ENCODE results near the gene HOXC13.
A peak's percentile ranks its signal among the peaks of the same experiment; 100 is the strongest.

The HOXC13 gene

DNA sequence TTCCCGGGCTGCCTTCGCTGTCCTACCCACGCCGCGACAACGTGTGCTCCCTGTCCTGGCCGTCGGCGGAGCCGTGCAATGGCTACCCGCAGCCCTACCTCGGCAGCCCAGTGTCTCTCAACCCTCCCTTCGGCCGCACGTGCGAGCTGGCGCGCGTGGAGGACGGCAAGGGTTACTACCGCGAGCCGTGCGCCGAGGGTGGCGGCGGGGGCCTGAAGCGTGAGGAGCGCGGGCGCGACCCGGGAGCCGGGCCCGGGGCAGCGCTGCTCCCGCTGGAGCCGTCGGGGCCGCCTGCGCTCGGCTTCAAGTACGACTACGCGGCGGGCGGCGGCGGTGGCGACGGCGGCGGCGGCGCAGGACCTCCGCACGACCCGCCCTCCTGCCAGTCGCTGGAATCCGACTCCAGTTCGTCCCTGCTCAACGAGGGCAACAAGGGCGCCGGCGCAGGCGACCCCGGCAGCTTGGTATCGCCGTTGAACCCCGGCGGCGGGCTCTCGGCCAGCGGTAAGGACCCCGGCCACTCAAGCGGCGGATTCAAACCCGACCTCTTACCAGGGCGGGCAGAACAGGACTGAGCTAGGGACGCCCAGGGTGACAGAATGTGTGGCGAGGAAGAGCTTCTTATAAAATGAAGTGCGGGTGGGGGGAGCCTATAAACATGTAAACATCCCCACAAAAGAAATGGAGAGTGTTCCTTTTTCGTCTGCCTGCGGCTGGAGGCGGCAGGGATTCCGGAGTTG is 16.6 kb downstream of the HOXC13 start:
- no peak overlapping the region for H3K14ac ChIP-seq (ENCODE audit: low read length)
- H2BK12ac ChIP-seq (ENCODE audit: low read length) = no peak overlapping the region
- peaks cover 3% of the 10 kb centered on the region for H3K79me1 ChIP-seq (ENCODE audit: low read depth, low read length)
- H3K18ac ChIP-seq (ENCODE audit: low read length) = no peak overlapping the region
- H3K4me1 ChIP-seq (ENCODE audit: control insufficient read depth in 2 of 2, insufficient read depth in 1 of 2, low read depth in 1 of 2, low read length in 2 of 2) = no peaks in the 10 kb centered on the region
- peak overlapping the region; percentile 98 for H3K23ac ChIP-seq (ENCODE audit: low read depth, low read length, poor library complexity)
- H3K4me3 ChIP-seq (ENCODE audit: low read length in 2 of 2) = no peak overlapping the region
- H2AFZ ChIP-seq (ENCODE audit: low read length) = peak overlapping the region; percentile 22
- H4K8ac ChIP-seq (ENCODE audit: low read depth, low read length) = no peak overlapping the region
- DNase-seq (ENCODE audit: low spot score) = no peak
- H3K9ac ChIP-seq (ENCODE audit: low read depth, low read length, poor library complexity) = no peak overlapping the region
- H2BK15ac ChIP-seq (ENCODE audit: low read length) = no peak overlapping the region
- no CpG with 5 or more reads among the region's 86 CpGs for WGBS, 2 donors (ENCODE audit: extremely low coverage in 2 of 2, insufficient read length in 2 of 2, insufficient replicate concordance in 1 of 2)
- no peaks in the 10 kb centered on the region for H3K36me3 ChIP-seq (replicated peaks in 1 of 2; ENCODE audit: control insufficient read depth in 2 of 2, insufficient read depth in 2 of 2, low read length in 2 of 2)
- H3K4me2 ChIP-seq (ENCODE audit: insufficient read depth, low read length, poor library complexity, severe bottlenecking) = no peak overlapping the region
- H3K27ac ChIP-seq (replicated peaks; ENCODE audit: low read length) = no peak overlapping the region
- peaks cover 88 to 100% (median 98%) of the 10 kb centered on the region in 3 experiments for H3K27me3 ChIP-seq (ENCODE audit: control insufficient read depth in 3 of 3, insufficient read depth in 3 of 3, low read depth in 1 of 3, low read length in 3 of 3)
- no peak overlapping the region for H2BK120ac ChIP-seq (ENCODE audit: low read depth, low read length)
- H2BK5ac ChIP-seq (ENCODE audit: low read length) = no peak overlapping the region
- no peak overlapping the region for H2AK5ac ChIP-seq (ENCODE audit: low read depth, low read length)
- peaks cover 0 to 18% of the 10 kb centered on the region in 2 donors for H3K9me3 ChIP-seq (replicated peaks in 1 of 2; ENCODE audit: control insufficient read depth in 2 of 2, insufficient read depth in 1 of 2, low read depth in 1 of 2, low read length in 2 of 2)
- H3K4ac ChIP-seq (ENCODE audit: low read length) = no peak overlapping the region
- no peak overlapping the region for H4K91ac ChIP-seq (ENCODE audit: low read depth, low read length, poor library complexity)

DNA sequence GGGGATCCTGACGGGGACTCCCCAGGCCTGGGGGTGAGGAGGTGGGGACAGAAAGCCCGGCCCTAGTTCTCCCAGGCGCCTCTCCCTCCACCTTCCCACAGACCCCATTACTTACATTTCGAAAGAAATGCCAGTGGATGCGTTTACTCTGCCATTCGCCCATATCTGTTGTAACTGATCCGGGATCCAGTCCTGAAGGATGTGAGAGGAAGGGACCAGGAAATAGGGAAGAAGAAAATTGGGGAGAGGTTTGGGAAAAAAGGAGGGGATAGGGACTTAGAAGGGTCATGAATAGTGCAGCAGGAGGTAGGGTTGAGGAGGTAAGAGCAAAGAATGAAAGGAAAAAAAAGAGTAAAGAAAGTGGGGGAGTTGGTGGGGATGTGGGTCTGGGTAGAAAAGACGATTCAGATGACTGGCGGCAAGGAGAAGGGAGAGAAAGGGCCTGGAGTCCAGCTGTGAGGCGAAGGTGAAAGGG is 17.2 kb downstream of the HOXC13 start:
- no peak for DNase-seq (ENCODE audit: low spot score)
- no peak overlapping the region for H3K9ac ChIP-seq (ENCODE audit: low read depth, low read length, poor library complexity)
- H3K18ac ChIP-seq (ENCODE audit: low read length) = no peak overlapping the region
- H2AK5ac ChIP-seq (ENCODE audit: low read depth, low read length) = no peak overlapping the region
- no peak overlapping the region for H2AFZ ChIP-seq (ENCODE audit: low read length)
- H3K23ac ChIP-seq (ENCODE audit: low read depth, low read length, poor library complexity) = no peak overlapping the region
- no peak overlapping the region for H4K91ac ChIP-seq (ENCODE audit: low read depth, low read length, poor library complexity)
- H2BK120ac ChIP-seq (ENCODE audit: low read depth, low read length) = no peak overlapping the region
- WGBS, 2 donors (ENCODE audit: extremely low coverage in 2 of 2, insufficient read length in 2 of 2, insufficient replicate concordance in 1 of 2) = 100% methylated on average over 1 of the region's 10 CpGs; no CpG with 5 or more reads in 1 of the 2 donors
- H3K4ac ChIP-seq (ENCODE audit: low read length) = no peak overlapping the region
- no peak overlapping the region for H3K4me3 ChIP-seq (ENCODE audit: low read length in 2 of 2)
- H3K4me2 ChIP-seq (ENCODE audit: insufficient read depth, low read length, poor library complexity, severe bottlenecking) = no peak overlapping the region
- peaks cover 0 to 18% of the 10 kb centered on the region in 2 donors for H3K9me3 ChIP-seq (replicated peaks in 1 of 2; ENCODE audit: control insufficient read depth in 2 of 2, insufficient read depth in 1 of 2, low read depth in 1 of 2, low read length in 2 of 2)
- H3K27me3 ChIP-seq (ENCODE audit: control insufficient read depth in 3 of 3, insufficient read depth in 3 of 3, low read depth in 1 of 3, low read length in 3 of 3) = peaks cover 88 to 100% (median 98%) of the 10 kb centered on the region in 3 experiments
- no peak overlapping the region for H3K14ac ChIP-seq (ENCODE audit: low read length)
- H2BK12ac ChIP-seq (ENCODE audit: low read length) = no peak overlapping the region
- H3K4me1 ChIP-seq (ENCODE audit: control insufficient read depth in 2 of 2, insufficient read depth in 1 of 2, low read depth in 1 of 2, low read length in 2 of 2) = no peaks in the 10 kb centered on the region
- H4K8ac ChIP-seq (ENCODE audit: low read depth, low read length) = no peak overlapping the region
- H2BK15ac ChIP-seq (ENCODE audit: low read length) = no peak overlapping the region
- H3K27ac ChIP-seq (replicated peaks; ENCODE audit: low read length) = no peak overlapping the region
- H3K79me1 ChIP-seq (ENCODE audit: low read depth, low read length) = peaks cover 3% of the 10 kb centered on the region
- no peak overlapping the region for H2BK5ac ChIP-seq (ENCODE audit: low read length)
- H3K36me3 ChIP-seq (replicated peaks in 1 of 2; ENCODE audit: control insufficient read depth in 2 of 2, insufficient read depth in 2 of 2, low read length in 2 of 2) = no peaks in the 10 kb centered on the region

DNA sequence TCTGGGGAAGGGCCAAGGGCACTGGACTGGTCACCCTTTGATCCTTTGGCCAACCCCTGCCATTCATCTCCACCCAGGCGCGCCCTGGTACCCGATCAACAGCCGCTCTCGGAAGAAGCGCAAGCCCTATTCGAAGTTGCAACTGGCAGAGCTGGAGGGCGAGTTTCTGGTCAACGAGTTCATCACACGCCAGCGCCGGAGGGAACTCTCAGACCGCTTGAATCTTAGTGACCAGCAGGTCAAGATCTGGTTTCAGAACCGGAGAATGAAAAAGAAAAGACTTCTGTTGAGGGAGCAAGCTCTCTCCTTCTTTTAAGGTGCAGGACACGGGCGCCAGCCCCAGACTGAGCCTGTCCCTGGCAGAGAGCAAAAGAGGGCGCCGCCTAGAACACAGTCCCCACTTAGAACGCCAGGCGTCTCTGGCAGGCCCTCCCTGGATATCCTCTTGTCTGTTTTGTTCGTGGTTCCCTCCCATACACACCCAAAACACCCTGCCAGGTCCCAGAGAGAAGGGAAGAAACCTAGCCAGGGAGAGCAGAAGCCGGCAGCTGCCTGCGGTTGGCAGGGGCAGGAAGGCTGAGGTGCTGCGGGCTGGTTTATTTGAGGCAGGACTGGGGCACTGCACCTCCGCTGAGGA is 17.7 kb downstream of the HOXC13 start:
- no peak overlapping the region for H2BK12ac ChIP-seq (ENCODE audit: low read length)
- H2BK120ac ChIP-seq (ENCODE audit: low read depth, low read length) = no peak overlapping the region
- WGBS, 2 donors (ENCODE audit: extremely low coverage in 2 of 2, insufficient read length in 2 of 2, insufficient replicate concordance in 1 of 2) = no CpG with 5 or more reads among the region's 25 CpGs
- H3K4me2 ChIP-seq (ENCODE audit: insufficient read depth, low read length, poor library complexity, severe bottlenecking) = no peak overlapping the region
- peaks cover 0 to 15% of the 10 kb centered on the region in 2 donors for H3K9me3 ChIP-seq (replicated peaks in 1 of 2; ENCODE audit: control insufficient read depth in 2 of 2, insufficient read depth in 1 of 2, low read depth in 1 of 2, low read length in 2 of 2)
- no peak overlapping the region for H3K9ac ChIP-seq (ENCODE audit: low read depth, low read length, poor library complexity)
- H2AFZ ChIP-seq (ENCODE audit: low read length) = no peak overlapping the region
- no peak overlapping the region for H2BK5ac ChIP-seq (ENCODE audit: low read length)
- no peak for DNase-seq (ENCODE audit: low spot score)
- H3K4me3 ChIP-seq (ENCODE audit: low read length in 2 of 2) = no peak overlapping the region
- H4K91ac ChIP-seq (ENCODE audit: low read depth, low read length, poor library complexity) = no peak overlapping the region
- H4K8ac ChIP-seq (ENCODE audit: low read depth, low read length) = no peak overlapping the region
- no peaks in the 10 kb centered on the region for H3K4me1 ChIP-seq (ENCODE audit: control insufficient read depth in 2 of 2, insufficient read depth in 1 of 2, low read depth in 1 of 2, low read length in 2 of 2)
- H3K18ac ChIP-seq (ENCODE audit: low read length) = no peak overlapping the region
- H3K4ac ChIP-seq (ENCODE audit: low read length) = no peak overlapping the region
- no peak overlapping the region for H2BK15ac ChIP-seq (ENCODE audit: low read length)
- no peak overlapping the region for H2AK5ac ChIP-seq (ENCODE audit: low read depth, low read length)
- H3K23ac ChIP-seq (ENCODE audit: low read depth, low read length, poor library complexity) = no peak overlapping the region
- H3K36me3 ChIP-seq (replicated peaks in 1 of 2; ENCODE audit: control insufficient read depth in 2 of 2, insufficient read depth in 2 of 2, low read length in 2 of 2) = no peaks in the 10 kb centered on the region
- no peak overlapping the region for H3K14ac ChIP-seq (ENCODE audit: low read length)
- H3K27ac ChIP-seq (replicated peaks; ENCODE audit: low read length) = no peak overlapping the region
- peaks cover 85 to 100% (median 98%) of the 10 kb centered on the region in 3 experiments for H3K27me3 ChIP-seq (ENCODE audit: control insufficient read depth in 3 of 3, insufficient read depth in 3 of 3, low read depth in 1 of 3, low read length in 3 of 3)
- H3K79me1 ChIP-seq (ENCODE audit: low read depth, low read length) = peaks cover 3% of the 10 kb centered on the region

DNA sequence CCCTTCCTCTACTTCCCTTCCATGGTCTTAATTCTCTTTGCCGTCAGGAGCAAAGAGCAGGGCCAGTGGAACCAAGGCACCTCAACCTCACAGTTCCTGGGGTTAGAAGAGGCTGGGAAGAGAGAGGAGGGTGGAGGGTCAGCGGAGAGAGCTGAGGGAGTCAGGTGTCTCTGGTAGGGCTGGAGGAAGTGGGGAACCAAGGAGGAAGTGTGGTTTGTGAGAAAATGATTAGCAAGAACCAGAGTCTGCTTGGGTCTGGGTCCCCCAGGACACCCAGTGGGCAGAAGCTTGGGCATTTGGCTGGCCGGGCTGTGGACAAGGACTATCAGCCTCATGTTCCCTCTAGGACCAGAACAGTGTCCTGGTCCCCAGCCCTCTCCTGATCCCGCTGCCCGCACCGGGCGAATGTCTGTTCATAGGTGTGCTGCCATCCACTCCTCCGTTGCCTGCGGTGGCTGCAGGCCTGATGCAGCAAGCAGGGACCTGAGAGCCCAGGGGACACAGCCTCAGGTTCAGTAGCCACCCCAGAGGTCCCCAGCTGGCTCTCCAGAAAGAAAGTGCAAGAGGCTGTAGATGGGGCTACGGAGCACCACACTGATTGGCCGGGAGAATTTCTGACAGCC is 18.4 kb downstream of the HOXC13 start:
- Histone ChIP-seq H2AFZ (ENCODE audit: low read length) (no peak overlapping the region), H3K4ac (ENCODE audit: low read length) (no peak overlapping the region), H3K9ac (ENCODE audit: low read depth, low read length, poor library complexity) (no peak overlapping the region), H2BK120ac (ENCODE audit: low read depth, low read length) (no peak overlapping the region), H3K14ac (ENCODE audit: low read length) (no peak overlapping the region), H2AK5ac (ENCODE audit: low read depth, low read length) (no peak overlapping the region), H3K4me3 (ENCODE audit: low read length in 2 of 2) (no peak overlapping the region), H2BK5ac (ENCODE audit: low read length) (no peak overlapping the region), H3K36me3 (replicated peaks in 1 of 2; ENCODE audit: control insufficient read depth in 2 of 2, insufficient read depth in 2 of 2, low read length in 2 of 2) (no peaks in the 10 kb centered on the region), H3K23ac (ENCODE audit: low read depth, low read length, poor library complexity) (no peak overlapping the region), H4K91ac (ENCODE audit: low read depth, low read length, poor library complexity) (no peak overlapping the region), H3K27me3 (ENCODE audit: control insufficient read depth in 3 of 3, insufficient read depth in 3 of 3, low read depth in 1 of 3, low read length in 3 of 3) (peaks cover 81 to 100% (median 98%) of the 10 kb centered on the region in 3 experiments), H3K4me2 (ENCODE audit: insufficient read depth, low read length, poor library complexity, severe bottlenecking) (no peak overlapping the region), H2BK12ac (ENCODE audit: low read length) (no peak overlapping the region), H3K18ac (ENCODE audit: low read length) (no peak overlapping the region), H3K79me1 (ENCODE audit: low read depth, low read length) (peaks cover 3% of the 10 kb centered on the region), H3K9me3 (replicated peaks in 1 of 2; ENCODE audit: control insufficient read depth in 2 of 2, insufficient read depth in 1 of 2, low read depth in 1 of 2, low read length in 2 of 2) (peaks cover 0 to 14% of the 10 kb centered on the region in 2 donors), H2BK15ac (ENCODE audit: low read length) (no peak overlapping the region), H3K27ac (replicated peaks; ENCODE audit: low read length) (no peak overlapping the region), H3K4me1 (ENCODE audit: control insufficient read depth in 2 of 2, insufficient read depth in 1 of 2, low read depth in 1 of 2, low read length in 2 of 2) (no peaks in the 10 kb centered on the region), H4K8ac (ENCODE audit: low read depth, low read length) (no peak overlapping the region)
- no CpG with 5 or more reads among the region's 11 CpGs for WGBS, 2 donors (ENCODE audit: extremely low coverage in 2 of 2, insufficient read length in 2 of 2, insufficient replicate concordance in 1 of 2)
- DNase-seq (ENCODE audit: low spot score) = no peak
